Pancreas (tissue), 10 donors: ENCODE measurements around the gene PCLO. TPM values are rescaled to one million over a fixed set of nuclear protein-coding genes. Genes with fewer than 3 reads are reported as not detected.

Source experiments
- ATAC-seq, 4 donors: fragments of 200-7000 bp; cut with Tn5 transposase; one replicate each; pipeline versions ENCODE4 v1.8.0 to v1.9.1; 2020; ENCODE audit warnings: mild to moderate bottlenecking in 4 of 4, moderate library complexity in 4 of 4
- DNase-seq, 6 donors: peaks; one replicate each; pipeline ENCODE4 v3.0.0-alpha.2; 2020
- FAIRE-seq: peaks from 2 replicates; lab custom pipeline; 2012; peaks lifted over from hg19 to GRCh38; lab: Jason Lieb, UNC
- H3K27ac ChIP-seq, 4 donors: fragments of 200-600 bp; sonication (generic); 1 replicate in 3 of 4; 2 replicates in 1 of 4; pipeline versions ENCODE4 v1.5.0 to v1.8.0; 2020
- H3K27me3 ChIP-seq, 4 donors: fragments of 200-600 bp; one replicate each; pipeline ENCODE4 v1.8.0; 2021
- H3K36me3 ChIP-seq, 3 donors: fragments of 200-600 bp; sonication (generic) in 1 of 3; one replicate each; pipeline versions ENCODE4 v1.5.0 to v1.8.0; 2020 to 2021
- H3K4me1 ChIP-seq, 3 donors: fragments of 200-600 bp; one replicate each; pipeline ENCODE4 v1.8.0; 2021
- H3K4me3 ChIP-seq, 4 donors: fragments of 200-600 bp; sonication (generic) in 2 of 4; one replicate each; pipeline versions ENCODE4 v1.5.0 to v1.8.0; 2020 to 2021
- H3K9me3 ChIP-seq, 4 donors: fragments of 200-600 bp; one replicate each; pipeline ENCODE4 v1.8.0; 2021
- CTCF ChIP-seq, 4 donors: fragments of 200-600 bp; sonication (generic) in 3 of 4; IDR thresholded peaks; one replicate each; pipeline versions ENCODE4 v1.5.0 to v1.8.0; 2021; ENCODE audit warnings: antibody characterized with exemption in 4 of 4
- WGBS, 2 donors: extraction: QIAGEN DNeasy Blood & Tissue Kit; methylation state at CpG; one replicate each; pipeline ENCODE4 v1.1.7; 2013; 5-methylcytosine and 5-hydroxymethylcytosine counted together
- intact Hi-C, 3 donors: fragments of 100-400 bp; cut with DNase I; formaldehyde crosslinking; loops; one replicate each; pipeline versions ENCODE4 v1.11.1 to v1.14.2; 2022
- polyA plus RNA-seq, 2 donors: library from polyadenylated mRNA; stranded (reverse); fragments of 200-250 nt; gene quantifications; one replicate each; pipeline ENCODE4 v1.2.3, GENCODE V29; 2013
- total RNA-seq, 6 donors: library from RNA; stranded (reverse); fragmentation: NEBNext Ultra II Directional in 4 of 6; extraction: Animal tissue kit (Norgen Biotek cat#: 25700) in 4 of 6; gene quantifications; one replicate each; pipeline versions ENCODE4 v1.2.1 to v1.2.4, GENCODE V29; 2021 to 2023
- donor health status: healthy with polysubstance abuse.
- donor health status: DM: no; HTN: no; CAD: no; lungs with moderate emphysema.
- donor health status: DM: no; HTN: no; CAD: no.
- donor health status: control.
- donor health status: control.
- donor health status: Bipolar disorder and iron deficiency.
- donor health status: DM: yes; HTN: yes; CAD: no.
- donor health status: DM: no; HTN: no; CAD: no.
- donor health status: DM: no; HTN: no; CAD: no.
- donor health status: DM: yes; HTN: yes; CAD: no.

The PCLO gene
- total and polyA plus RNA-seq, 8 donors = 1.9 to 5.6 (median 4.6) TPM

DNA sequence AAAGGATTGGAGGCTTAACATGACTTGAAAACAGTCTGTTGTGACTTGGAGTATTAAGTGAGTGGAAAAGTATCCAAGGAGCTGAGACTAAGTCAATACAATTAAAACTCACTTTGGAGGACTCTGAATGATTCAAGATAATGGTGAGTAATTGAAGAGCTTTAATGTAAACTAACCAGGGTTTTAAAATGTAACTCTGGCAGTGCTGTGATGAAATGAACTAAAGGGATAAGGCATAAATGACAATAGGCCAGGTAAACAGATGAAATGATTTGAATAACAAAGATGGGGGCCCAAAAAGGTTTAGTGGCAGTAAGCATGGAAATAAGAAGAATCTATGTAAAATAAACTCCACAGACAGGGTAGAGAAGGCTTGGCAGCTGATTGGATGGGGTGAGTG lies 402.6 kb downstream of the PCLO start:
- intact Hi-C loops = no loop called here
- Histone ChIP-seq H3K9me3 (no peaks in the 10 kb centered on the region), H3K4me3 (no peak overlapping the region), H3K27ac (no peak overlapping the region), H3K4me1 (no peaks in the 10 kb centered on the region), H3K36me3 (no peaks in the 10 kb centered on the region), H3K27me3 (no peaks in the 10 kb centered on the region)
- TF ChIP-seq CTCF (IDR thresholded peaks at IDR 0.05) = no peak
- DNase-seq (no peak), FAIRE-seq (no peak), ATAC-seq (no peak)

DNA sequence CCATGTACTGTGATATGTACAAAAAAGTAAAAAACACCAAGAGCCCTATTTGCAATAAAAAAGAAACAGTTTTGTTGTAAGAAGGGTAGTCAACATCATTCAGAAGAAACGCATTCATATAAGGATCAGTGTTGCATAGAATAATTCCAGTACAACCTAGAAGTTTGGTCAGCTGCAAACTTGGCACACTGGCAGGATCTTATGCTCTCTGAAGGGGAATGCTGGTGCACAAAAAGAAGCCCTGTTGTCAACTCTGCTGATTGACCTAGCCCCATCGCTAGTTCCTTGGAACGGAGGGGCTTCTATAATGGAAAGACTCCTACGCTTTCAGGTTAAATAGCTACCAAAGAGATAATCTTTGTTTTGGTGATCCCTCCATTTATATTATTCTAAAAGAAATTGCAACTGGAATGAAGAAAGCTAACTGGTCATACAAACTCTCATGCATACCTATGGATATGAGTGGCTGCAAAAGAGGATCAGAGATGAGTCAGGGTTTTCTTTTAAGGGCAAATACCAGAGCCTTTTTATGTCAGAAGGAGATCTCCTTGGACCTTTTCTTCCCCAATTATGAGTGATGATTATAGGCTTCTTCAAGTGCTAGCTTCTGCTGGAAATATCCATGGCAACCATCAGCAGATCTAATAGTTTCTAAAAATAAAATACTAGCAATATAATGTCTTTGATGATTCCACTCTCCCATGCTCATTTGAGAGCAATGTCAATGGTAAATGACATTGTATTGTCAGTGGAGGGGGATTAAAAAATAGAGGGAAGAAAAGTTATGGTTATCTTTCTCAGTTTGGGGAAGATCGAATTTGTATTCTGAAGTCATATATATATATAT lies 406.8 kb downstream of the PCLO start:
- Histone ChIP-seq H3K4me3 (no peak overlapping the region), H3K36me3 (no peaks in the 10 kb centered on the region), H3K27me3 (no peaks in the 10 kb centered on the region), H3K4me1 (no peaks in the 10 kb centered on the region), H3K9me3 (no peaks in the 10 kb centered on the region), H3K27ac (no peak overlapping the region)
- intact Hi-C loops = no loop called here
- DNase-seq = no peak
- WGBS, 2 donors = 73 to 86% methylated on average over 5 of the region's 5 CpGs
- no peak for ATAC-seq
- no peak for FAIRE-seq
- TF ChIP-seq CTCF (IDR thresholded peaks at IDR 0.05) = no peak

GRCh38 chr7:82750007-82750406 lies 412.7 kb downstream of the PCLO start:
- TF ChIP-seq CTCF (IDR thresholded peaks at IDR 0.05) = no peak
- intact Hi-C loops = no loop called here

GRCh38 chr7:82745820-82746219 lies 416.9 kb downstream of the PCLO start:
- H3K9me3 ChIP-seq = no peaks in the 10 kb centered on the region
- H3K27me3 ChIP-seq = no peaks in the 10 kb centered on the region
- no peak for DNase-seq
- no peak for FAIRE-seq
- no peak for ATAC-seq
- TF ChIP-seq CTCF (IDR thresholded peaks at IDR 0.05) = no peak
- no peaks in the 10 kb centered on the region for H3K36me3 ChIP-seq
- intact Hi-C loops = no loop called here
- WGBS, 2 donors = 66 to 89% methylated on average over 3 of the region's 3 CpGs
- H3K4me1 ChIP-seq = no peaks in the 10 kb centered on the region
- no peak overlapping the region for H3K27ac ChIP-seq
- no peak overlapping the region for H3K4me3 ChIP-seq

More at GRCh38 chr7:82750007-82750406, 412.7 kb downstream of the PCLO start:
- H3K4me1 ChIP-seq = no peaks in the 10 kb centered on the region
- H3K27me3 ChIP-seq = no peaks in the 10 kb centered on the region
- FAIRE-seq (no peak), ATAC-seq (no peak), DNase-seq (no peak)
- no peaks in the 10 kb centered on the region for H3K36me3 ChIP-seq
- H3K9me3 ChIP-seq = no peaks in the 10 kb centered on the region
- WGBS, 2 donors = 41 to 43% methylated on average over 2 of the region's 2 CpGs
- no peak overlapping the region for H3K27ac ChIP-seq
- no peak overlapping the region for H3K4me3 ChIP-seq

DNA sequence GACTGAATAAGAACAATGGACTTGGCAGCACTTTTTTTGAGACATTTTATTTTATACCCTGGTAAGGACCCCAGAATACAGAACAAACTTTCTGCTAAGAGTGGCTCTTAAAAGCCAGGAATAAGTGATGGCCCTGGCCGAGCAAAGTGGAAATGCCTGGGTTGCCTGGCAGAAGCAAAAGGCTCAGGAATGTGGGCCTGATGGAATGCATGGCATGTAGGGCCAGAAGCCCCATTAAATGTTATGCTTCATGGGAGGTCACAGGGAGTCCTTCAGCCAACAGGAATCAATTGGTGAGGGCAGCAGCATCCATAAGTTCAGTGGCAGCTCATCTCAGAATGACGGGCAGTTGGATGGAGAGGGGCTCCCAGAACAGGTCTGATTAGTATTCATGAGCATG lies 417.6 kb downstream of the PCLO start:
- no peak overlapping the region for H3K27ac ChIP-seq
- WGBS, 2 donors = 36 to 40% methylated on average over 2 of the region's 2 CpGs

More for the DNA sequence above, 417.6 kb downstream of the PCLO start:
- H3K4me3 ChIP-seq = no peak overlapping the region
- no peaks in the 10 kb centered on the region for H3K4me1 ChIP-seq
- no peaks in the 10 kb centered on the region for H3K27me3 ChIP-seq
- H3K9me3 ChIP-seq = no peaks in the 10 kb centered on the region
- intact Hi-C loops = no loop called here
- H3K36me3 ChIP-seq = no peaks in the 10 kb centered on the region
- DNase-seq = no peak
- no peak for TF ChIP-seq CTCF (IDR thresholded peaks at IDR 0.05)
- no peak for ATAC-seq
- FAIRE-seq = no peak
